GM19455 (cell line): ENCODE results near the gene ABCD1.
A peak's percentile ranks its signal among the peaks of the same experiment; 100 is the strongest.
"Not testable (repeated sequence)": the region's sequence is repeated elsewhere in the genome, so short reads cannot be mapped to it uniquely, and the experiment has no call there.

Source experiments
- ATAC-seq: cut with Tn5 transposase; IDR thresholded peaks from one replicate; pipeline ENCODE4 v1.9.1; 2021; ENCODE audit not compliant: unreplicated experiment

ABCD1 gene

GRCh38 chrX:153707406-153707805, 17.2 kb upstream of the ABCD1 start:
- no peak for ATAC-seq

GRCh38 chrX:153708415-153708814, 16.2 kb upstream of the ABCD1 start:
- no peak for ATAC-seq

- no peak for ATAC-seq
Measured at GRCh38 chrX:153709726-153710674, 14.7 kb upstream of the ABCD1 start.

GRCh38 chrX:153714256-153714655, 10.4 kb upstream of the ABCD1 start:
- ATAC-seq, result no peak

GRCh38 chrX:153717445-153717844, 7.2 kb upstream of the ABCD1 start:
- no peak for ATAC-seq

GRCh38 chrX:153719238-153719637, 5.4 kb upstream of the ABCD1 start:
- ATAC-seq, result no peak

GRCh38 chrX:153719701-153720100, 5.0 kb upstream of the ABCD1 start:
- no peak for ATAC-seq

GRCh38 chrX:153722704-153723350, 1.8 kb upstream of the ABCD1 start:
- ATAC-seq, result no peak

- ATAC-seq, result peak; percentile 43
Measured at GRCh38 chrX:153723351-153724251, 1.1 kb upstream of the ABCD1 start.

- ATAC-seq, result no peak
Measured at GRCh38 chrX:153725039-153725831, 579 bp downstream of the ABCD1 start.

- no peak for ATAC-seq
Measured at GRCh38 chrX:153725832-153726285, 1.2 kb downstream of the ABCD1 start.

- ATAC-seq, result peak; percentile 43
Measured at GRCh38 chrX:153726286-153727122, 1.8 kb downstream of the ABCD1 start.

GRCh38 chrX:153727123-153727931, 2.7 kb downstream of the ABCD1 start:
- ATAC-seq, result no peak

- ATAC-seq, result no peak
Measured at GRCh38 chrX:153728095-153728494, 3.4 kb downstream of the ABCD1 start.

GRCh38 chrX:153728951-153729631, 4.4 kb downstream of the ABCD1 start:
- ATAC-seq, result no peak

- not testable (repeated sequence) for ATAC-seq
Measured at GRCh38 chrX:153730115-153730514, 5.5 kb downstream of the ABCD1 start.

GRCh38 chrX:153731117-153731844, 6.6 kb downstream of the ABCD1 start:
- ATAC-seq, result no peak
